OCI-M1 (cell line): ENCODE results near the gene SRRM4.
"Not testable (repeated sequence)": the region's sequence is repeated elsewhere in the genome, so short reads cannot be mapped to it uniquely, and the experiment has no call there.

Source experiments
- DNase-seq: peaks from one replicate; lab custom pipeline; 2025; lab: John Stamatoyannopoulos, UW

Gene SRRM4

GRCh38 chr12:118981285-118982211, at the start of gene SRRM4:
Gene SRRM4 (plus strand): TSS chr12:118981541. CDS start chr12:118981883, 342 bp downstream.
- no peak for DNase-seq

DNA sequence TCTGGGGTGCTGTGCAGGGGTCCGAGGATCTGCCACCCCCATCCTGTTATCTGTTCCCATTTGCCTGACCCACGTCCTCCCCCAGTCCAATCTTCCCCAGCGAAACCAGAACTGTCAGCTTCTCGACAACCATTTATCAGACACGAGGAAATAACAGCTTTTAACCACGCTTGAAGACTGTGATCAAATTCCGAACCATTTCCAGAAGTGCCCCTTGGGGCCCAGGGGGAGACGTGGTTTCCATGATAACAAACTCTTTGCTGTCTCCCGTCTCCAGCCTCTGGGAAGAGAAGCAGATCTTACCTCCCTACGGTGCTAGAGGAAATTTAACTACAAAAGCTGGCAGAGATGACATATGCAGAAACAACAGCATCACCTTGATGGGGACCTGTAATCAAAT, 35.1 kb upstream of the SRRM4 start:
- no peak for DNase-seq

GRCh38 chr12:118958520-118958919, 22.8 kb upstream of the SRRM4 start:
- DNase-seq = no peak

GRCh38 chr12:118959348-118959747, 22.0 kb upstream of the SRRM4 start:
- no peak for DNase-seq

DNA sequence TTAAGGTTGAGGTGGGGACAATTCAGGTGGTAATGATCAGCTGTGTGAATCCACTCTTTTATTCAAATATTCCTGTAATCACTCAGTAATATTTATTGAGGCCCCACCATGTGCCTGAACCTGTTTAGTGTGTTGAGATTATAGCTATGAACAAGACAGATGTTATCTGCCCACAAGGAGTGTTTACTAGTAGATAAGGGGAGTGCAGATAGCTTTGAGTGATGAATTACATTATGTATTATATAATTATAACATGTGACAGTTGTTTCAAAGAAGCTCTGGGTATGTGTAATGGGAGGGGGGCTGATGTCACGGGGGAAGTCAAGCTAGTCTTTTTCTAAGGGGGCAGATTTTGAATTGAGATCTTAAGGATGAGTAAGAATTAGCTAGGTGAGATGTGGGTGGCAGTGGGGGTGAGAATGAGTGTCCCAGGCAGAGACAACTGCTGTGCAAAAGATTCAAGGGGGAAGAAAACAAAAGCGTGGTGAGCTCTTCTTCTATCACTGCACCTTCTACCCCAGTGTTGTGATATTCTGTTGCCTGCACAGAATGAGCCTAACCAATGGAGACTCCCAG, 21.3 kb upstream of the SRRM4 start:
- DNase-seq = no peak

DNA sequence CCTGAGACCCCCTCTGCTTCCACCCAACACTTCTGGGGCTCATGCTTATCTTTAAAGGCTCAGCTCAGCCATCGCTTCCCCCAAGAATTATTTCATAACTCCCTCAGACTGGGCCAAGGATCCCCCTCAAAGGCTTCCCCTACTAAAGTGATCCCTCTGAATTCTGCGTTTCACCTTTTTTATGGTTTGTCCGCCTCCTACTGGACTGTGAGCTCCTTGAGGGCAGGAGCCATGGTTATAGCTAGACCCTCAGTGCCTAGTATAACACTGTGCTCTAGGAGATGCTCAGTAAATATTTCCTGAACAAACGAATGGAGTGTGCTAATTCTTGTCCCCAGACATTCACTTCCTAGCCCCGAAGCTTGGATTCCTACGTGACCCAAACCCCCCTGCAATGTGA, 20.5 kb upstream of the SRRM4 start:
- DNase-seq = no peak

DNA sequence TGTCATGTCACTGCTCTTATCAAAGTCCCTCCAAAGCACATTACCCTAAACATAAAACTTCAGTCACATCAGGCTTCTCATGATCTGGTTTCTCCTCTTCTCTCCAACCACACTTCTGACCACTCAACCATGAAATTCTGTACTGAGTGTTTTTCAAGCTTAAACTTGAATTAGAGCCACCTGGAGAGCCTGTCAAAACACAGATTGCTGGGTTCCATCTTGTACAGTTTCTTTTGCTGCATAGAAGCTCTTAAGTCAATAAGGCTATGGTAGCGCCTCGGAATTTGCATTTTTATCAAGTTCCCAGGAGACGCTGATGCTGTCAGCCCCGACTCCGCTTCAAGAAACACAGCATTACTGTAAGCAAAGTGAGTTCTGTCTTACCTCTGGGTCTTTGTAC, 16.4 kb upstream of the SRRM4 start:
- no peak for DNase-seq

GRCh38 chr12:118970856-118971255, 10.5 kb upstream of the SRRM4 start:
- DNase-seq = no peak

- no peak for DNase-seq
Observed at GRCh38 chr12:118972982-118973381, 8.4 kb upstream of the SRRM4 start.

DNA sequence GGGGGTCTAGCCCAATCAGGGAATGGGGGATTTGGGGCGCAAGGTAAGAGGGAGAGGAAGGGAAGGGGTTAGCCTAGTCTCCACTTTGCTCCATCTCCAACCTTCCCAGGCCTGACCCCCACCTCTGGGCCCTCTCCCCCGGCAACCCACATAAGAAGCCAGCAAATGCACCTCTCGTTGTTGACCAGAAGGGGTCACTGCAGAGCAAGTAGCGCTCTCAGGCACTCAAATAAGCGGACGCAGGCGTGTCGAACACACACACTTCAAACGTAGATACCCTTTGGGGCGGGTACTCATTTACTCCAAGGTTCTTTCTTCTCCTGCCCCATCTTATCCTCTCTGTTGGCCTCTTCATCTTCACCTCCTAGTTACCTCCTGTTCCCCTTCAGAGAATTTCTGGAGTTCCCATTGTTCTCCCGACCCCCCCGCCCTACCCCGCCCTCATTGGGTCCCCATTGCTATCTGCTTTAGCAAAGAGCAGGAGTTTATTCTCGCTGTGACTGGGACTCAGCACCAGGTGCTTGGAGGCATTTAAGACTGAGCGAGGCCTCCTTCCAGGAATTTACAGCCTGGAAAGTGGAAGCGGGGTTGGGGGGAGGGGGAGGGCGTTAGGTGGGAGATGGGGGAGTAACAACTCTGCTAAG, 1.5 kb upstream of the SRRM4 start:
- DNase-seq = peak; percentile 61

DNA sequence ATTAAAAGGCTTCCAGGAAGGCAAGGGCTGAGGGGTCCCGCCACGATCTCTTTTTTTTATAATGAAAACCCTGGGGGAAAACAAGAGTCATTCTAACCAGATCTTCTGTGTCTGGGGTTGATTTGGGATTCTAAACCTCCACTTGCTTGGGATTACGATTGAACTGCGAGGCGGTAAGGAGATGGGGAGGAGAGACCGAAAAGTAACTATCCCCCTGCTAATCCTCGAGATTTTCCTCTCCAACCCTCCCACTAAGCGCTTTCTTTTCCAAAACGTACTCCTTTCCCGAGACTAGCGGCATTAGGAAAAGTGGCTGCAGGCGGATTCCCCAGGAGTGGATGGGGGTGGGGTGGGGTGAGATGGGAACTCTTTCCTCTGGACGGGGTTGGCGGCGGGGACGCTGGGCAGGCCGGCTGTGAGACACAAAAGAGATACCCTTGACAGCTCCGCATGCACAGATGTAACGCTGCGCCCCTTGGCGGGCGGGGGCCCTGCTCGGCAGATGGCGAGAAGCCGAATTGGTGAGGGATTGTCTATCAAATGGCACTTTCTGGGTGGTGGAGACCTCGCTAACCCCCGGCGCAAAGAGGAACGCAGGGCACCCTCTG, 830 bp upstream of the SRRM4 start:
- DNase-seq = no peak

GRCh38 chr12:118982302-118982701, 961 bp downstream of the SRRM4 start:
- no peak for DNase-seq

DNA sequence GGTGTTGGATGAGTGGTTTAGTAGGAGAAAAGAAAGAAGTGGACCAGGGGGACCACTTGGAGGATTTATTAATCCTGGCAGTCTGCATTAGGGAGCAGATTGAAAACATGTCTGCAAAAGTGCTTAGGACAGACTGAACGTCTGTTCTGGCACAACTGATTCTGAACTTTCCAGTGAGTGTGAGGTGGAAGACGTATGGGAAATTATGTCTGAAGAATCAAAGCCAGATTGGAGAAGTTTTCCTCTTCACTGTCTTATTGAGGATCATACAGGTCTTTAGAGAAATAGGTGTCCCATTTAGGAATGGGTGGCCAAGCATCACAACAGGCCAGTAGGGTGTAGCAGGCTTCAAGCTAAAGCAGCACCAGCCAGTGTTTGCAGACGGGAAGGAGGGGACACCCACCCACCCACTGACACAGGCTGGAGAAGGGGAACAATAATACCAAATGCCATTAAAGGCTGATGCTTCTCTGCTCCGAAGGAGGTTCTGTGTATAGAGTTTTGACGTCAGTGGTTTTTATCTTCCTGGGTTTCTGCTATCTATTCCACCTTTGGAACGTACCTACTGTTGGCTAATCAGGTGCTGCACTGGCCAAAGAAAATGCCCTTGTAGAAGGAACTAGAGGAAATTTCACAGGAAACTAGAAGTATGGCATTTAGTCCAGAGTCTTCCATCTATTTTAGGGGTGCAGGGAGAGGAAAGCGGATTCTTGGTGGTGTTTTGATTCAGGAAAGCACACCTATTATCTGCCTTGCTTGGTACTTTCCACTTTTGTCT, 1.8 kb downstream of the SRRM4 start:
- no peak for DNase-seq

DNA sequence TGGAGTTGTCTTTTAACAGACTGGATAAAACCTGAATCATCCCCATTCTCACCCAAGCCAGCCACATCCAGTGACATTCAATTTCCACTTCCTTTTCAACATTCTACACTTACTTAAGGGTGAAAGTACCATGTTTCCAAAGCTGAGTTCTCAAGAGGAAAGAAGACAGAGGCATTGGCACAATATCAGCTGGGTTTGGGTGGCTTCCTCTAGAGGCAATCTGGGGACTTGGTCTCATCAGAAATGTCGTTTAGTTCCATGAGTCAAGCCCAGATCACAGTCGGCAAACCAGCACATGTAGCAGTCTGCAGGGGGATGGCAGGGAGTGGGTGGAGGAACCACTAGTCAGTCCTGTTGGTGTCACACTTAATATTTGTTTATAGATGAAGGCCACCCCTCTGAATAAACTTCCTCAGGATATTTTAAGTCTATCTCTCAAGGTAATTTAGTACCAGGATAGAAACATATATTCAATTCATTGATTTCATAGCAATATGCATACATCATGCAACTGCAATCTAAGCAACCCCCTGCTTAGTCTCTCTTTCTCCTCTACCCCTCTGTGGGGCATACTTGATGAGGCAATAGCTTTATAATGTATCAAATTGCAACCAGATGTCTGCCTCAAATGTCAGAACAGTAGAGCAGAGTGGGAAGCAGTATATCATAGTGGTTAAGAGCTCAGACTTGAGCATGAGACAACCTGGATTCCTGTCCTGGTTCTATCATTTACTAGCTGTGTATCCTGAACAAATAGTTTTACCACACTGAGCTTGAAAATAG, 3.0 kb downstream of the SRRM4 start:
- DNase-seq = no peak

- DNase-seq = no peak
Observed at GRCh38 chr12:118986050-118986449, 4.7 kb downstream of the SRRM4 start.

DNA sequence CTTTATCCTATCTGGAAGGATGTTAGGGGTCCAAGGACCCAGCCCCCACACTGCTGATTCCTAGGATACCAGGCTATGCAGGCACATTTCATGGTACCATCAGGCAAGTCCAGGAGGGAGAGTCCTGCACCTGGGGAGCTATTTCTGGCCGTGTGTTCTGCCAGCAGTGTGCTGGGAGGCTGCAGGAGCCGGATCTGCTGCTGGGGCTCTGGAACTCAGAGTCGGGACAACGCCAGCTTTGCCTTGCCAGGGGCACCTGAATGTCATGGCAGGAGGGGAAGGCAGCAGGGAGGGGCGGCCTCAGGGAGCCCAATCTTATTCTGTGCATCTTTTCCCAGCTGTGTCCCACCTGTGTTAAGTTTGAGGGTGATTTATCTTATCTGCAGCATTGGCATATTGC, 17.8 kb downstream of the SRRM4 start:
- no peak for DNase-seq

DNA sequence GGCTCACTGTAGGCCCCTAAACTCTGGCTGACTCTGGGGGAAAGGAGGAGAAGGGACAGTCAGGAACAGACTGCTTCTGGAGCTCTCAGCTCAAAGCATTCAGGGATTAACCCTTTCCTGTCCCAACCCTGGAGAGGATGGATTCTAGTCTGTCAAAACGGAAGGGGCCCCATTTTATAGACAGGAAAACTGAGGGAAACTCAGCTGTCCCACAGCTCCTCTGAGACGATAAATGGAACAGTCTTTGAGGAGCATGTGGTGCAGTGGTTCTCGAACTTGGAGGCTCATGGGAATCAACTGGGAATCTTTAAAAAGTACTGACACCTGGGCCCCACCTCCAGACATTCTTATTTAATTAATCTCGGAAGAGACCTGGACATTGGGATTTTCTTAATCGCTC, 23.7 kb downstream of the SRRM4 start:
- DNase-seq = no peak

GRCh38 chr12:119005913-119006312, 24.6 kb downstream of the SRRM4 start:
- DNase-seq = no peak

GRCh38 chr12:119006746-119007145, 25.4 kb downstream of the SRRM4 start:
- DNase-seq = no peak

DNA sequence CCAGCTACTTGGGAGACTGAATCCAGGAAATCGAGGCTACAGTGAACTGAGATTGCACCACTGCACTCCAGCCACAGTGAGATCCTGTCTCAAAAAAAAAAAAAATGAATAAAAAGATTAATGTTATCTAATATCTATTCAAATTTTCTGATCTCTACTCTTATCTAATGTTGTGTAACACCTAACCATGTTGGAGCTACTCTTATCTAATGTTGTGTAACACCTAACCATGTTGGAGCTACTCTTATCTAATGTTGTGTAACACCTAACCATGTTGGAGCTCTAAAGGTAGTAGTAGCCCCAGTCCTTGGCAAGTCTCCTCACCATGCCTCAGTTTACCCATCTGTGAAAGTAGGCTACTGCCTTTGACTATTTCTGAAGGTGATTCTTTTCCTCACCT, 26.9 kb downstream of the SRRM4 start:
- not testable (repeated sequence) for DNase-seq

- DNase-seq = no peak
Observed at GRCh38 chr12:119008691-119009221, 27.4 kb downstream of the SRRM4 start.
